ENCODE data around the gene DENND4A.
"Not testable (repeated sequence)": the region's sequence is repeated elsewhere in the genome, so short reads cannot be mapped to it uniquely, and the experiment has no call there.

Gene DENND4A

DNA sequence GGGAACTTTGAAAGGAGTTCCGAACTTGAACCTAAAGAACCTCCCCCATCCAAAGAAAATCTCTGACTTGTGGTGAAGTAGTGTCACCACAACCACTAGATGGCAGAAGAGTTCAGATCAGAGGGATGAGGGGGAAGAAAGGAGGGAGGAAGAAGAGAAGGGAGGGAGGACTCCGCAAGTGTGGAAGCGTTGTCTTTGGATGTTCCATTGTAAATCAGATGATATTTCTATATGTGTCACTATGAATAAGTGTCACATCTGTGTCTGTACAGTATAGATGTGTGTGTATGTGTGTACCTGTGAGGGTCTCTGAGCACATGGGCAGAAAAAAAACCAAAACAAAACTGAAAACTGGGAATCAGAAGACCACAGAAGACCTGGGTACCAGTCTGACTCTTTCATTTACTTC, 153.4 kb downstream of the DENND4A start:
- DNase-seq (ENCODE audit: low read depth in 2 of 2, low spot score in 1 of 2) = peak in 1 of 2 donors; percentile 2

DNA sequence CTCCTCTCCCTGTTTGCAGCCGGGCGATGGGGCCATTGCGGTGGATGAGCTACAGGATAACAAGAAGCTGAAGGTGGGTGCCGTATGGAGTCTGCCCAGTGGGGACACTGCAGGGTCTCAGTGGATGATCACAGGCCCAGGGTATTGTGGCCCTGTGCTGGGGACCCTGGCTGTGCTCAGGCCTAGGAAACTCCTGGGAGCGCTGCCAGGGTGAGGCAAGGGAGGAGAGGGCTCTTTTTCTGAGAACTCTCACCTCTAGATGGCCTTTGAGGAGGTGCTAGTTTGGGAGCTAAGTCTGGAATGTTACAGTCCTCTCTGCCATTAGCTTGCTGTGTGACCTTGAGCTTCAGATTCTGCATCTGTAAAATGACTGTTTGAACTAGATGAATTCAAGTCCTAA, 154.0 kb downstream of the DENND4A start:
- no peak for DNase-seq (ENCODE audit: low read depth in 2 of 2, low spot score in 1 of 2)

GRCh38 chr15:65634356-65634755, 157.7 kb downstream of the DENND4A start:
- DNase-seq (ENCODE audit: low read depth in 2 of 2, low spot score in 1 of 2) = no peak

- no peak for DNase-seq (ENCODE audit: low read depth in 2 of 2, low spot score in 1 of 2)
Measured at GRCh38 chr15:65633752-65634151, 158.3 kb downstream of the DENND4A start.

DNA sequence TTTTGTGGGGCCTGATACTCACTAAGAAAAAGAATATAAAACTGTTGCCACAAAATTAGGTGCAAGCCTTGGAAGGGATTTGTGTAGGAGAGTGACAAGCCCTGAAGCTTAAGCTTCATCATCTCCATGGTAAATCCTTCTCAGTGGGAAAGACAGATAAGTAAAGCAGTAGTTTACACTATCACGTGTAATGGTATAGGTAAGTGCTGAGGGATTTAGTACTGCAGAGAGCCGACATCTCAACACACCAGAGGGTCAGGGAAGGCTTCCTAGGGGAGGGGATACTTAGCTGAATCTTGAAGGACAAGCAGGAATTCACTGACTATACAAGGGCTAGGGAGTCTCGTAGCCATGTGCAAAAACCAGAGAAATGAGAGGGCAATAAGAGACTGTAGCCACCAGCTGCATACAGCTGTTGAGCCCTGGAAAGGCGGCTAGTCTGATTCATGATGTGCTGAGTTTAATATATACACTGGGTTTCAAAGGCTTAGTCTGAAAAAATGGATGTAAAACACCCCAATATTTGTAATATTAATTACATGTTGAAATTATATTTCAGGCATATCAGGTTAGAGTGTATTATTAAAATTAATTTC, 159.2 kb downstream of the DENND4A start:
- DNase-seq (ENCODE audit: low read depth in 2 of 2, low spot score in 1 of 2) = no peak

DNA sequence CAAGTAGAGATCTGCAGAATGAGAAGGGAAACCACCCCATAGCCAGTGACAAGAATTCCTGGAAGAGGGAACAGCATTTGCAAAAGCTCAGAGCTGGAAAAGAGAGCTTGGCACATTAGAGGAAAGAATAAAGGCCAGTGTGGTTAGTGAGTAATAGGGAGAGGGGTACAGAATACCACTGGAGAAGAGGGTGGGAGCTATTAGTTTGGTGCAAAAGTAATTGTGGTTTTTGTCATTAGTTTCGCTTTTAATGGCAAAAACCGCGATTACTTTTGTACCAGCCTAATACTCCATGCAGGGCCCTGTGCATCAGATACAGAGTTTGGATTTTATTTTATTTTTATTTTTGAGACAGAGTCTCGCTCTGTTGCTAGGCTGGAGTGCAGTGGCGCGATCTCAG, 160.6 kb downstream of the DENND4A start:
- DNase-seq (ENCODE audit: low read depth in 2 of 2, low spot score in 1 of 2) = no peak

DNA sequence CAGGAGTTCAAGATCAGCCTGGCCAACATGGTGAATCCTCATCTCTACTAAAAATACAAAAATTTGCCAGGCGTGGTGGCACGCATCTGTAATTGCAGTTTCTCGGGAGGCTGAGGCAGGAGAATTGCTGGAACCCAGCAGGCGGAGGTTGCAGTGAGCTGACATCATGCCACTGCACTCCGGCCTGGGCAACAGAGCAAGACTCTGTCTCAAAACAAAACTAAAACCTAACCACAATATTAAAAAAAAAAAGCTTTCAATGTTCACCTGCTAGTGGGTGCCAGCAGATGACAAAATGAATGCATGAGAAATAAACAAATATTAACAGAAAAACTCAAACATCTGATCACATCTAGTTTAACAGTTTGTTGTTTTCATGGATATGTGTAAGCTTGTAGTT, 161.3 kb downstream of the DENND4A start:
- DNase-seq (ENCODE audit: low read depth in 2 of 2, low spot score in 1 of 2) = no peak

GRCh38 chr15:65629548-65629947, 162.5 kb downstream of the DENND4A start:
- no peak for DNase-seq (ENCODE audit: low read depth in 2 of 2, low spot score in 1 of 2)

DNA sequence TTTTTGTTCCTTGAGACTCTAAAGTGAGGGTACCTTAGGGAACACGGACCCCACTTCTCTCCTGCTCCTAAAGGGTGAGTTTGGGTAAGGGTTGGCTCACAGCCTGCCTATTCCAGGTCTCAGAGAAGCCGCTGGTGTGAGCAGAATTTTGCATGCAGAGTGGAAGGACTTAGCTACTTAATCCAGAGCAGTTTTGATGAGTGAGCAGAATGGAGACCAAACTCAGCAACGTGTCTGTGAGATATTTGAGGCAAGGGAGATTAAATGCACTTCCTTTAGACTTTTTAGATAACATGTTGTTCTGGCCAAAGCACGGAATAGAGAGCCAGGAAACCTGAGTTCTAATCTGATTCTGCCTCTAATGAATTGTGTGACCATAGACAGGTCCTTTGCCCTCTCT, 165.2 kb downstream of the DENND4A start:
- DNase-seq (ENCODE audit: low read depth in 2 of 2, low spot score in 1 of 2) = no peak

DNA sequence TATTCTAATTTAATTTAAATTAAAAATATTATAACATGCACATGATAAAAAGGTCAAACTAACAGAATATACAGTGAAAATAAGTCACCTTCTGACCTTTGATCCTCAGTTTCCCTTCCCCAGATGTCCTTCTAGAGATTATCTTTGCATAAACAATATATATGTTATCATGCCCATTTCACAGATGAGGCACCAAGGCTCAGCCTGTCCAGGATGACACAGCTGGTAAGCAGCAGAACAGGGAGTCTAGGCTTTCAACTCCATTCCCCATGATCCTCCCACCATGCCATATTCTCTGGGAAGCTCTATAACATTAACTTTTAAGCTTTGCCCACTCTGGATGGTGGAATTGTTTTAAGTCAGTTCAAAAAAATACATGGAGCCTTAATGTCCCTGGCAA, 169.0 kb downstream of the DENND4A start:
- no peak for DNase-seq (ENCODE audit: low read depth in 2 of 2, low spot score in 1 of 2)

DNA sequence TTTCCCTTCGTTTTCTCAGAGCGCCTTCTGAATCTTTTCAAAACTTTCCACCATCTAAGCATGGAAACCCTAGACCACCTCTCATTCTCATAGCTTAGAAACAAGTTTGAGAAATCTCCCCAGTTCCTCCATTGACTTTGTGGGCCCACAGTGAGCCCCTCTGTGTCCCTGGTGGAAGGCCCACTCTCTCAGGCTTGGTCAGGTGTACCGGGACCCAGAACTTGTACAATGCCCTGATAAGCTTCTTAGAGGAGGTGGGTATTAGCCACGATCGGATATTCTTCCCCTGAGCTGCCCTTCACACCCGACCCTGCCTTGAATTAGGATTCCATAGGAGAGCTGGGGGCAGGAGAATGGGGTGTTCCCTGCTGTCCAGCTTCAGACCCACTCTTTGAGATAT, 170.5 kb downstream of the DENND4A start, which contains the start of gene SLC24A1:
TSS of gene SLC24A1 (plus strand) at position 301 of the 400 bp plus-strand sequence. CDS start 2,143 bp downstream, outside the sequence.
- DNase-seq (ENCODE audit: low read depth in 2 of 2, low spot score in 1 of 2) = no peak

- no peak for DNase-seq (ENCODE audit: low read depth in 2 of 2, low spot score in 1 of 2)
Measured at GRCh38 chr15:65620833-65621232, 171.3 kb downstream of the DENND4A start.

- DNase-seq (ENCODE audit: low read depth in 2 of 2, low spot score in 1 of 2) = no peak
Measured at GRCh38 chr15:65619626-65620290, 172.3 kb downstream of the DENND4A start.

DNA sequence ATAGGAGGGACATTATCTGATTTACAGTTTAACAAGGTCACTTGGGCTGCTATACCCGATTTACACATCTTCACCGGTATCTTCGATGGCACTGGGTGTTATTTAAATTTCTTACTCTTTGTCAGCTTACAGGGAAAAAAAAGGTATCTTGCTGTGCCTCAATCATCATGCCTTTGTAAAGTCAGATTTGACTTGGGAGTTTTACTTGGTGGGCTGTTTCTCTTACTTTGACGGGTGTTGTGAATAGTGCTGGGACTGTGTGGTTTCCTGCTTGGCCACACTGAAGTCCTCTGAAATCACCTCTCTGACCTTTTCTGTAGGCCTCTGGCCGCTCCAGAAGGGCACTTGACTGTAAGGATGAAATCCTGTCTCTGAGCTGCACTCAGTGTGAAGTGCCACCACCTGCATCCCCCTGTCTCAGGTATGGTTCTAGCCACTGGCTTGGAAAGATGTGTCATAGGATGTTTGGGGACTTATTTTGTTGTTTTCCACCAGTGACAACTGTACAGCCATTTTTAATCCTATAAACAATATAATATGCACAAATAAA, 173.5 kb downstream of the DENND4A start:
- DNase-seq (ENCODE audit: low read depth in 2 of 2, low spot score in 1 of 2) = no peak

- not testable (repeated sequence) for DNase-seq (ENCODE audit: low read depth in 2 of 2, low spot score in 1 of 2)
Measured at GRCh38 chr15:65615887-65616286, 176.2 kb downstream of the DENND4A start.

- no peak for DNase-seq (ENCODE audit: low read depth in 2 of 2, low spot score in 1 of 2)
Measured at GRCh38 chr15:65612949-65613744, 178.9 kb downstream of the DENND4A start.

- no peak for DNase-seq (ENCODE audit: low read depth in 2 of 2, low spot score in 1 of 2)
Measured at GRCh38 chr15:65612616-65612946, 179.5 kb downstream of the DENND4A start.

- DNase-seq (ENCODE audit: low read depth in 2 of 2, low spot score in 1 of 2) = no peak
Measured at GRCh38 chr15:65611888-65612615, 180.0 kb downstream of the DENND4A start.

- peak; percentile 84 to 90 for DNase-seq (ENCODE audit: low read depth in 2 of 2, low spot score in 1 of 2)
Measured at GRCh38 chr15:65610871-65611718, 181.0 kb downstream of the DENND4A start, which contains the start of gene INTS14. Gene INTS14 (minus strand): TSS chr15:65611131. CDS start chr15:65607380, 3,751 bp downstream.
